ACC112 (cell line): ENCODE results near the gene PHYHIPL.

Experiments used
- H2AFZ ChIP-seq: fragments of 200-600 bp; sonication (generic); one replicate; pipeline ENCODE4 v1.6.0; 2017; ENCODE audit warnings: antibody characterized with exemption, low read length; ENCODE audit not compliant: unreplicated experiment
- H3K27ac ChIP-seq: fragments of 200-600 bp; sonication (generic); 2 replicates; pipeline ENCODE4 v1.5.1; 2014; ENCODE audit warnings: low read depth, mild to moderate bottlenecking, antibody characterized with exemption, low read length, moderate library complexity
- H3K27me3 ChIP-seq: fragments of 200-600 bp; sonication (generic); 2 replicates; pipeline ENCODE4 v1.6.1; 2014; ENCODE audit warnings: mild to moderate bottlenecking, antibody characterized with exemption, low read length, moderate library complexity, mixed read lengths; ENCODE audit not compliant: insufficient read depth
- H3K36me3 ChIP-seq: fragments of 200-600 bp; sonication (generic); 2 replicates; pipeline ENCODE4 v1.6.1; 2016; ENCODE audit warnings: mild to moderate bottlenecking, antibody characterized with exemption, low read length, moderate library complexity, mixed read lengths; ENCODE audit not compliant: insufficient read depth
- H3K4me1 ChIP-seq: fragments of 200-600 bp; sonication (generic); one replicate; pipeline ENCODE4 v1.6.1; 2016; ENCODE audit warnings: low read length, mixed read lengths; ENCODE audit not compliant: insufficient read depth, unreplicated experiment, control insufficient read depth
- H3K4me3 ChIP-seq: fragments of 200-600 bp; sonication (generic); 2 replicates; pipeline ENCODE4 v1.5.1; 2014; ENCODE audit warnings: mild to moderate bottlenecking, low read depth, low read length
- H3K79me2 ChIP-seq: fragments of 200-600 bp; sonication (generic); one replicate; pipeline ENCODE4 v1.6.0; 2016; ENCODE audit warnings: low read length; ENCODE audit not compliant: control insufficient read depth, unreplicated experiment, insufficient read depth

Gene PHYHIPL

DNA sequence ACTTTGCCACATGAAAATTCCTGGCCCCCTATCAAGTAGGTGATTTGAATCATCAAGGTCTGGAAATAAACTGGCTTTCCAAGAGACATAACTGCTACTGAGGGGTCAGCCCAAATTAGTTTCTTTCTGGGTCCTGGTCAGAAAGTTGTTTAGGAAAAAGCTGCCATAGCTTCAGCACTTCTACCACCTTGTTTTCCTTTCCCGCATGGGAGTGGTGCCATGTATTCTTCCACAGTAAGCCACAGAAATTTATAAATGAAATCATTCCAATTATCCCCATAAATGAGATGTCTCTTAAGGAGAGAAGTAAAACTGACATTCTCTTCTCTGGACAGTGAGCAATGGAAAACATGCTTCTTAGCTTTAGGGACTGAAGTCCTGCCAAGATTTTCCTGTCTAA is 80.8 kb downstream of the PHYHIPL start:
- peaks cover 27% of the 10 kb centered on the region for H3K27me3 ChIP-seq
- no peak overlapping the region for H3K4me3 ChIP-seq
- H3K79me2 ChIP-seq, result no peaks in the 10 kb centered on the region

DNA sequence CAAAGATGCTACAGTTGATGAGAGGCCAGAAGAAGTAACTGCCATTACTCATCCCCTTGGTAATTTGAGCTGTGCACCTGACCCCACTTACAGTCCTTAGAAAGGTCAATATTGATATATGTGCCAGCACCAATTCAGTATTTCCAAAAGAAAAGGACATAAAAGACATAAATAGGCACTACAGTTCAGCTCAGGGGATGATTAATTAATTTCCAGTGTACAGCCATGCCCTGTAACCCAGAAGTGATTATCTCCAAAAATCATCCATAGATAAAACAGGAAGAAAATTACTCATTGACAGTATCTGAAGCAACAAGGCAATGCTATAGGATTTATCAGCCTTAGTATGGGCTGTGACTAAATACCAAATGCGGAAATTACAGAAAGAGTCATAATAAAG is 82.4 kb downstream of the PHYHIPL start:
- Histone ChIP-seq H3K27ac (no peak overlapping the region), H2AFZ (no peak overlapping the region), H3K36me3 (no peaks in the 10 kb centered on the region), H3K4me3 (no peak overlapping the region), H3K4me1 (no peaks in the 10 kb centered on the region), H3K79me2 (no peaks in the 10 kb centered on the region), H3K27me3 (peaks cover 30% of the 10 kb centered on the region)

More for the DNA sequence above, 80.8 kb downstream of the PHYHIPL start:
- no peak overlapping the region for H3K27ac ChIP-seq
- no peak overlapping the region for H2AFZ ChIP-seq
- no peaks in the 10 kb centered on the region for H3K36me3 ChIP-seq
- no peaks in the 10 kb centered on the region for H3K4me1 ChIP-seq

DNA sequence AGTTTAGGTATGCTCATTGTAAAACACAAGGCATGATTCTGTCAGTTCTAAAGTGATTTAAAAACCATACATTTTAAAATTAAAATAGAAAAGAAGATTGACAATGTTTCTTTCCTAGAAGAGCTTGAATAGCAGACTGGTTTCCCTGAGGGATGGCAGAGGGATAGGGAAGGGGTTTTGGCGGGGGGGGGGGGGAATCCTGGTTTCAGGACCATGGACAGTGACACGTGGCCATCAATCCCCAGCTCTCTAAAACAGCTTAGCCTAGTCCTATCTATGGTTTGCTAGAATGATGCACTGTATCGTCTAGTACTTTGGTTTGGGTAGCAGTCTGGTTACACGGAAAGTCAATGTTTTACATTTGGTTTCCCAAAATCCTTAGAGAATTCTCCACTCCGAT is 88.7 kb downstream of the PHYHIPL start:
- H3K36me3 ChIP-seq, result no peaks in the 10 kb centered on the region

DNA sequence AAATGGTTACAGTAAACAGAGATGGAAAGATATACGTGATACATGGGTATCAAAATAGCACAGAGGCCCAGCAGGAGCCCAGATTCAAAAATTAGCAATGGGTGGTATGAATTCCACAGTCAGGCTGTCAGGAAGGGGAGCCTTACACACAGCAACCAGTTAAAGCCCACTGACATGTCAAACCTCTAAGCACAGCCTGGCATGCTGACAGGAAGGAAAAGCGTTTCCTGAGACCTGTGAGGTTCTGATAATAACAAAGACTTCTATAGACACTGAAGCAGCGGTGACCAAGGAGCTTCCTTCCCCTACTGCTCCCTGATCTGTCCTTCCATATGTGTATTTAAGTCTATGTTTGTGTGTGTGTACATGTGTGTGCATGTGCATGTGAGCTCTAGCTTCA is 89.9 kb downstream of the PHYHIPL start:
- Histone ChIP-seq H2AFZ (no peak overlapping the region), H3K4me1 (no peaks in the 10 kb centered on the region), H3K79me2 (no peaks in the 10 kb centered on the region), H3K27me3 (peaks cover 51% of the 10 kb centered on the region), H3K36me3 (no peaks in the 10 kb centered on the region), H3K4me3 (no peak overlapping the region), H3K27ac (no peak overlapping the region)

More for the DNA sequence above, 88.7 kb downstream of the PHYHIPL start:
- Histone ChIP-seq H2AFZ (no peak overlapping the region), H3K4me3 (no peak overlapping the region), H3K4me1 (no peaks in the 10 kb centered on the region), H3K79me2 (no peaks in the 10 kb centered on the region), H3K27me3 (peaks cover 48% of the 10 kb centered on the region), H3K27ac (no peak overlapping the region)

DNA sequence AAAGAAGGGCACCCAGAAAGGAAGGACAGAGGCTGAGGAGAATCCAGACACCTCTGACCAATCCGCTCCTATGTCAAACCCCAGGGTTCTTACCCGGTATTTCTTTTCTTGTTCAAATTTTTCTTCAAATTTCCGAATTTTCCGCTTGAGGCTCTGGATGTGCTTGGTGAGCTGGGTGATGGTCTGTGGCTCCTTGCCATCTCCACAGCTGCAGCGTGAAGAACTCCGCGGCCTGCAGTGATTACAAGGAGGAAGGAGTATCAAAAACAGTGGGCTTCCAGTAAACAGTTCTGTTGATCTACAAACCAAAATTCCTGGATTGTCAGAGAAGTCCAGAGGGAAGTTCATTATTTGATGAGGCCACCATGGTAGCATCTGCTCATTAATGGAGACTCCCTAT is 92.0 kb downstream of the PHYHIPL start:
- Histone ChIP-seq H3K36me3 (no peaks in the 10 kb centered on the region), H3K27ac (no peak overlapping the region), H3K4me1 (no peaks in the 10 kb centered on the region), H2AFZ (no peak overlapping the region), H3K27me3 (peaks cover 57% of the 10 kb centered on the region), H3K4me3 (no peak overlapping the region), H3K79me2 (no peaks in the 10 kb centered on the region)

DNA sequence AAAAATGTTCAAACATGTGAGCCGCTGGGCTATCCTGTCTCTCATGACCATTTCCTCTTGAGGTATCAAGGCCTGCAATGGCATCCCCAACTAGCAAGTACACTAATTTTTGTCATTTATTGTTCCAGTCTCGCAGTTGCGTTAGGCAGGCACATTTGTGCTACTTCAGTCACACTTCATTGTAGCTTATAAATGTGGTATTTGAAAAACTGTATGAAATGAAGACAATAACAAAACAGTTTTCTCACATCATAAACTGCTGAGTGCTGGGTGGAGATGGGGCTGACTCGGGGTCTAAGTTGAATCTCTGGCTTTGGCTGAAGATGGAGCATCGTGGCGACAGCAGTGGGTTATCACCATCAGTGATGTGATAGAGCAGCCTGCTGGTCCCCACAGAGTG is 93.2 kb downstream of the PHYHIPL start:
- no peaks in the 10 kb centered on the region for H3K4me1 ChIP-seq
- no peak overlapping the region for H3K4me3 ChIP-seq
- H3K27me3 ChIP-seq, result peaks cover 54% of the 10 kb centered on the region
- H3K36me3 ChIP-seq, result no peaks in the 10 kb centered on the region
- H3K79me2 ChIP-seq, result no peaks in the 10 kb centered on the region
- H3K27ac ChIP-seq, result no peak overlapping the region
- no peak overlapping the region for H2AFZ ChIP-seq

DNA sequence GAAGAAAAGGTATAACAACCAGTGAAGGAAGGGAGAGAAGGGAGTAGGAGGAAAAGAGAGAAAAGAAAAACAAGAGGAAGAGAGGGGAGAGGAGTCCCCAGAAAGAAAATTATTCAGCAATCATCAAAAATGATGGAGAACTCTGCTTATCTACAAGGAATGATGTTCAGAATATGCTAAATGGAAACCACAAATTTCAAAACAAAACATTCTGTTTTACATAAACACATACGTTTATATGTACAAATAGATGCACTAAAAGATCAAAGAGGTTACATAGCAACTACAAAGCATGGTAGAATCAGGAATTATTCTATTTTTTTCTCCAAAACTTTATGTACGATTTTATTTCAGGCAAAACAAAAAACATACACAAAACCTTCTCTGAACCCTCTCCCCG is 94.0 kb downstream of the PHYHIPL start:
- Histone ChIP-seq H2AFZ (no peak overlapping the region), H3K36me3 (no peaks in the 10 kb centered on the region), H3K27me3 (peaks cover 55% of the 10 kb centered on the region), H3K79me2 (no peaks in the 10 kb centered on the region), H3K4me1 (no peaks in the 10 kb centered on the region), H3K27ac (no peak overlapping the region), H3K4me3 (no peak overlapping the region)

DNA sequence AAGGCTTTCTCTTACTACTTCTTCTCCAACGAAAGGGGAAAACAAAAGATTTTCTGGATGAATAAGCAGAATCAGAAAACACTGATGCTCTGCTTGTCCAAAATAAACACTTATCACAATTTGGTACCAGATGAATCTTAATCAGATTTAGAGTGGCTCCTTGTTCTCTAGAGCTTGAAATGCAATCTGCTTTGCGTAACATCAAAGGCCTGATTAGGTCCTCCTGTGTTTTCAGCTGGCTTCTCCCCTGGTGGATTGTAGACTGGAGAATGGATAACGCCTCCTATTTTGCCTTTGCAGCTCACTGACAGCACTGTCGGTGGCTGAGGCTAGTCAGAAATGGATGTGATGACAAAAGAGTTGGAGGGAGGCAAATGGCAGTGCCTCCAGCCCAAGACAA is 94.7 kb downstream of the PHYHIPL start:
- H3K27me3 ChIP-seq, result peaks cover 54% of the 10 kb centered on the region
- no peak overlapping the region for H3K27ac ChIP-seq
- no peaks in the 10 kb centered on the region for H3K4me1 ChIP-seq
- H3K79me2 ChIP-seq, result no peaks in the 10 kb centered on the region
- no peak overlapping the region for H3K4me3 ChIP-seq
- no peak overlapping the region for H2AFZ ChIP-seq
- no peaks in the 10 kb centered on the region for H3K36me3 ChIP-seq

DNA sequence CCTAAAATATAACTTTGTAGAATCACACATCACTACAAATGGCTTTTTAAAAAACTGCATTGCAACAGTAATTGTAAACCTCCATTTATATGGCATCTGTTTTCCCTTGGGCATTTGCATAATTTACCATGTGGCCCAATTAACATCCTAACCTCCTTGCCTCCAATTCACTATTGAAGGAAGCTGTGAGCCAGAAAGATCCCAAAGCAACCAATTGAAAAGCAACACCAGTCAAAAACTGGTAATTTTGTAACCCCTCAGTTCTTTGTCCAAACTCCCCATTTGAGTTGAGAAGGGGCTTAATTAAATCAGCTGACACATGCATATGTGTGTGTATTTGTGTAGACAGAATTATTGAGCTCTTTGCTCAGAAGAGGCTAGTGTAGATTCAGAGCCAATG is 95.6 kb downstream of the PHYHIPL start:
- Histone ChIP-seq H3K36me3 (no peaks in the 10 kb centered on the region), H3K27me3 (peaks cover 45% of the 10 kb centered on the region), H3K27ac (no peak overlapping the region), H2AFZ (no peak overlapping the region), H3K4me1 (no peaks in the 10 kb centered on the region), H3K79me2 (no peaks in the 10 kb centered on the region), H3K4me3 (no peak overlapping the region)

DNA sequence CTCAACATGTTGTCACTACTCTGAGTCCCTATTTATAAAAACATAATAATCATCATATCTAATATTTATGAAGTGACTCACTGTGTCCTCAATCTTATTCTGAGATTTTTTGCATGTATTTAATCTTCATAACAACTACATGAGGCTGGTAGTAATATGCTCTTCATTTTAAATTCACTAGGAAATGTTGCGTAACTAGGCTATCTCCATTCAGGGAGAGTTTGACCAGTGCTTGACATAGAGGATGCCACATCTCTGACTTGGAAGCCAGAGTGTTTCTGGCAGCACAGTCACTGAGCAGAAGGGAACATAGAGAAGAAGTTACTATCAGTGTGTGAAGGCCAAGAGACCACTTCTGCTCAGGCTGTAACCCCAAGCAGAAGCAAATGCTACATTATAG is 97.0 kb downstream of the PHYHIPL start:
- H3K79me2 ChIP-seq, result no peaks in the 10 kb centered on the region
- no peak overlapping the region for H2AFZ ChIP-seq
- no peaks in the 10 kb centered on the region for H3K4me1 ChIP-seq
- no peak overlapping the region for H3K27ac ChIP-seq
- no peak overlapping the region for H3K4me3 ChIP-seq
- peaks cover 33% of the 10 kb centered on the region for H3K27me3 ChIP-seq
- no peaks in the 10 kb centered on the region for H3K36me3 ChIP-seq

DNA sequence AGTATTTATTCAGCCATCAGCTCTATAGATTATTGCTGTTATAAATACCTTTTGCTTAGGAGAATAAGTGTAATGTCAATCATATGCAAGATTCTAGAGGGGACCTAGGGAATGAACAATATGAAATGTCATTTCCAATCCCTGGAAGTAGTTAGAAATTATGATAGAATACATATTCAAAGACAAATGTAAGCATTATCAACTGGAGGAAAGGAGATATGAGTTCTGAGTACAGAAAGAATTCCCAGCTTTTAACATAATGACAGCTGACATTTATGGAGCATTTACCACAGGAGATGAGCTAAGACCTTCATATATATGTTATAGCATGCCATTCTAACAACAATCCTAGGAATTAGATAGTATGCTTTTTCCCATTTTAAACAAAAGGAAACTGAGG is 99.7 kb downstream of the PHYHIPL start:
- peaks cover 32% of the 10 kb centered on the region for H3K27me3 ChIP-seq
- no peaks in the 10 kb centered on the region for H3K79me2 ChIP-seq
- no peaks in the 10 kb centered on the region for H3K36me3 ChIP-seq
- no peak overlapping the region for H2AFZ ChIP-seq
- H3K27ac ChIP-seq, result no peak overlapping the region
- H3K4me3 ChIP-seq, result no peak overlapping the region
- no peaks in the 10 kb centered on the region for H3K4me1 ChIP-seq
